Spinal cord (tissue), 10 donors: ENCODE measurements around the gene TFIP11. TPM values are rescaled to one million over a fixed set of nuclear protein-coding genes. Genes with fewer than 3 reads are reported as not detected.

Source experiments
- DNase-seq, 6 donors: peaks; one replicate each; pipeline versions ENCODE4 v3.0.0 to v3.0.0-alpha.2; 2013 to 2015; ENCODE audit warnings: low spot score in 6 of 6, low read depth in 4 of 6
- H3K27ac ChIP-seq: one replicate; pipeline ENCODE4 v1.5.1; 2013; ENCODE audit warnings: low read depth, low read length, control low read depth
- H3K27me3 ChIP-seq: one replicate; pipeline ENCODE4 v1.6.1; 2013; ENCODE audit warnings: low read length; ENCODE audit not compliant: control insufficient read depth, insufficient read depth
- H3K36me3 ChIP-seq: one replicate; pipeline ENCODE4 v1.6.1; 2013; ENCODE audit warnings: low read length; ENCODE audit not compliant: control insufficient read depth, insufficient read depth
- H3K4me1 ChIP-seq: one replicate; pipeline ENCODE4 v1.6.1; 2013; ENCODE audit warnings: low read length; ENCODE audit not compliant: control insufficient read depth, insufficient read depth
- H3K4me3 ChIP-seq: one replicate; pipeline ENCODE4 v1.5.1; 2013; ENCODE audit warnings: low read depth, low read length, control low read depth
- H3K9me3 ChIP-seq: one replicate; pipeline ENCODE4 v1.6.1; 2013; ENCODE audit warnings: low read length; ENCODE audit not compliant: control insufficient read depth, insufficient read depth
- WGBS: methylation state at CpG from one replicate; pipeline ENCODE4 v1.1.5; 2013; ENCODE audit warnings: missing lambda C conversion rate; ENCODE audit not compliant: insufficient coverage; 5-methylcytosine and 5-hydroxymethylcytosine counted together
- long read RNA-seq, 4 donors: transcript quantifications; one replicate each; lab custom pipeline, GENCODE V29; 2026
- polyA plus RNA-seq, 2 donors: library from polyadenylated mRNA; unstranded; fragments of 120-200 nt; gene quantifications; one replicate each; pipeline ENCODE4 v1.2.1, GENCODE V29; 2013; ENCODE audit not compliant: insufficient read length in 2 of 2
- total RNA-seq, 2 donors: library from RNA; depleted of rRNA in 1 of 2; stranded (reverse); fragments of 120-200 nt in 1 of 2; fragments of >200 nt in 1 of 2; gene quantifications; one replicate each; pipeline versions ENCODE4 v1.2.3 to v1.2.4, GENCODE V29; 2013 to 2014
- donor health status: healthy.

Gene TFIP11
- total RNA-seq (10 to 100 TPM; 24.5 to 36.0 TPM), polyA plus RNA-seq (10 to 100 TPM; 32.9 to 44.4 TPM)
- long read RNA-seq, donor 1, partial matches to known transcripts = 5 of 11 reads
- long read RNA-seq, donor 1, other reads (novel, unspliced or antisense) = 0 of 11 reads
- long read RNA-seq, donor 2, partial matches to known transcripts = 0 of 3 reads
- long read RNA-seq, donor 2, other reads (novel, unspliced or antisense) = 0 of 3 reads
- long read RNA-seq, donor 3, partial matches to known transcripts = 0 of 3 reads
- long read RNA-seq, donor 3, other reads (novel, unspliced or antisense) = 0 of 3 reads
- long read RNA-seq, donor 4, partial matches to known transcripts = 12 of 22 reads
- long read RNA-seq, donor 4, other reads (novel, unspliced or antisense) = 6 of 22 reads

DNA sequence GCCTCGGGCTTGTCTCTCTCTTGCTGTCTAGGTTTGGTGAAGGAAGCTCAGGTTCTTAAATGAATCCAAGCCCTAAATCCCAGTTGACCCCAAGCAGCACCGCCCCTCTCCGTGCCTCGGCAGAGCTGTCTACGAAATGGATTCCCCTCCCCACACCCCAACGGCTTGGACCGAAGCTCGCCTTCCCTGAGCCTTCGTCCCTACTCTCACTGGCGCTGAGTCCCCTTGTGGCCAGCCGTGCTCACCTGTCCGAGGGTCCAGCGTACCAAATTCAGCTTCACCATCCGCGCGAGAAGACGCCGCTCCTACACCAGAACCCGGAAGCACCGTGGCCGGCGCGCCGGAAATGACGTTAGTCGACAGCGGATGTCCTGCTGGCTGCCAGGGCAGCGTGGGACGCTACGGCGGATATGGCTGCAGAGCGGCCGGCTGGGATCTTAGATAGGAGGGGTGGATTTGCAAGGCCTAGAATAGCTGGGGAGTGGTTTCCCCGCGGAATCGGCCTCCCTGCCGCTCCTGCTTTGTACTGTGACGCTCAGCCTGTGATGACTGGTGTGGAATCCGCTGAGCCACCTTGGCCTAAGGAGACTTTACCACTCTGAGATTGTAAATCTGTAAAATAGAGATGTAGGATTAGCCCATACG is at the start of gene TFIP11:
TSS of gene TFIP11 (minus strand) at position 325 of the 645 bp plus-strand sequence. CDS start 2,201 bp downstream, outside the sequence.
- no peaks in the 10 kb centered on the region for H3K27me3 ChIP-seq
- under 1% methylated on average over 40 of the region's 40 CpGs for WGBS
- DNase-seq = peak; percentile 88 to 98 (median 90)
- no peaks in the 10 kb centered on the region for H3K9me3 ChIP-seq
- H3K36me3 ChIP-seq = peaks cover 21% of the 10 kb centered on the region
- peaks cover 9% of the 10 kb centered on the region for H3K4me1 ChIP-seq
- H3K27ac ChIP-seq = peak within 1 kb of the TSS; percentile 43
- H3K4me3 ChIP-seq = peak within 1 kb of the TSS; percentile 93

DNA sequence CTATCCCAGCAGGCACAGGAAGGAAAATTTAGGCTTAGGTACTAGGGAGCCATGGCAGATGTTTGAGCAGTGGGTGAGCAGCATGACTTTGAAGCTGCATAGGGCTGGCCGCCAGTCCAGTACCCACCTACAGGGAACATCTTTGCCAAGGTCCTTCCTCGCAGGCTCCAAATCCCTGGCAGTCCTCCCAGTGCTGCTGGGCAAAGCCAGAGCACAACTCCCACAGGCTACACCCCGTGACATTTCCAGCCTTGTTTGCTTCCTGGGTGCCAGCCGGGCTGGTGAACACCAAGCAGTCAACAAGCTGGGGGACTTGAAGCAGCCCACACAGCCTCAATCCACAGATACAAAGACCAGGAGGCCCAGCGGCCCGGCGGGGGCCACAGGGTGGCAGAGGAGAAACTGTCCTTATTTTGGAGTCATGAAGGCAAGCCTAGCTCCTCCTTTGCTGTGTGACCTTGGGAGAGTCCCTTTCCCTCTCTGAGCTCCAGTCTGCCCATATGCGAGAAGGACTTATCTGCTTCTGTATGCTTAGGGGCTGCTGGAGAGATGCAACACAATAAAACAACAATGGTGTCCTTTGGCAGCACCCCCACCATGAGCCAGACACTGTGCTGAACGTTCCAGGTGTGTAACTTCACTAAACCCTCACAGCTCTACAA is 49.6 kb upstream of the TFIP11 start:
- Histone ChIP-seq H3K27me3 (no peaks in the 10 kb centered on the region), H3K9me3 (no peaks in the 10 kb centered on the region), H3K4me1 (peaks cover 6% of the 10 kb centered on the region), H3K27ac (no peak overlapping the region), H3K4me3 (no peak overlapping the region), H3K36me3 (peaks cover 4% of the 10 kb centered on the region)
- 63% methylated on average over 5 of the region's 9 CpGs for WGBS
- peak in 1 of 6 donors; percentile 31 for DNase-seq

DNA sequence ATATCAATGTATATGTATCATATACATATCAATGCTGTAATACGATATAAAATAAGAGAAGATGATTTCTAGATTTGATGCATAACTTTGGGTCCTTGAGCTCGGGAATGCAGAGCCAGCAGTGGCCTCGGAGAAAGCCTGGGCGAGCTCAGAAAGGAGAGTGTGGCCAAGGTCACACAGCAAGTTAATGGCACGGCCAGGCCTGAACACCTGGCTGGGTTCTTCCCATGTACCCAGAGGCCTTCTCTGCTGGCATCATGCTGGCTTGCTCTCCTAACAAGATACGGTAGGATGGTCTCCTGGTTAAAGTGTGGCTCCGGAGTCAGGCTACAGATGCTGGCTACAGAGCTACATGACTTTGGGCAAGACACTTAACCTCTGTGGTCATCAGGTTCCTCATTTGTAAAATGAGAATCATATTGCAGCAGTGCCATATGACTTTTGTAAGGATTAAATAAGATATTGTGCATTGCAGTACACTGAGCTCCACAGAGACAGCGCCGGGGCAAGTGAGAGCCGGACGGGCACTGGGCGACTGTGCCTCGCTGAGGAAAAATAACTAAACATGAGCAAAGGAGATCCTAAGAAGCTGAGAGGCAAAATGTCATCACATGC is 47.8 kb upstream of the TFIP11 start:
- Histone ChIP-seq H3K4me1 (peaks cover 13% of the 10 kb centered on the region), H3K27me3 (no peaks in the 10 kb centered on the region), H3K4me3 (no peak overlapping the region), H3K9me3 (no peaks in the 10 kb centered on the region), H3K36me3 (peaks cover 2% of the 10 kb centered on the region), H3K27ac (no peak overlapping the region)
- 93% methylated on average over 12 of the region's 13 CpGs for WGBS
- DNase-seq = no peak

DNA sequence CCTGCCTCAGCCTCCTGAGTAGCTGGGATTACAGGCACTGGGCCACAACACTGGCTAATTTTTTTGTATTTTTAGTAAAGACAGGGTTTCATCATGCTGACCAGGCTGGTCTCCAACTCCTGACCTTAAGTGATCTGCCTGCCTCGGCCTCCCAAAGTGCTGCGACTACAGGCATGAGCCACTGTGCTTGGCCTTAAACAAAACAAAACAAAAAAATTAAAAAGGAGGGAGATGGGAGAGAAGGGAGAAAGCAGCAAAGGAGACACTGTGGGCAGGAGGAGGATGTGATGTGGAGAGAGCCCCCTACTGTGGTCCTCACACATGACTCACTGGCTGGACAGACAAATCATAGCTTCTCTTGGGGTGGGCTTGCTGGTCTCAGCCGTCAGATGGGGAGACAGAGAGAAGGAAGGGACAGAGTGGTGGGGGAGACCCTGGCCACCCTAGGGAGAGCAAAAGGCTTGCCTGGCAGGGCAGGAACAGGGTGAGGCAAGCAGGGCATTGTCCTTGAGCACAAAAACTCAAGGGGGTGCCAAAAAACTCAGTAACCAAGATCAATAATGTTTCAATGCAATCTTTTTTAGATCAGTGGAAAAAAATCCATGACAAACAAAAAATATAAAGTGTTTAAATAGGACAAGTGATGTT is 46.1 kb upstream of the TFIP11 start:
- no peaks in the 10 kb centered on the region for H3K36me3 ChIP-seq
- H3K27ac ChIP-seq = no peak overlapping the region
- H3K4me1 ChIP-seq = peaks cover 23% of the 10 kb centered on the region
- H3K9me3 ChIP-seq = no peaks in the 10 kb centered on the region
- no peak for DNase-seq
- no peaks in the 10 kb centered on the region for H3K27me3 ChIP-seq
- no peak overlapping the region for H3K4me3 ChIP-seq
- 64% methylated on average over 1 of the region's 3 CpGs for WGBS

DNA sequence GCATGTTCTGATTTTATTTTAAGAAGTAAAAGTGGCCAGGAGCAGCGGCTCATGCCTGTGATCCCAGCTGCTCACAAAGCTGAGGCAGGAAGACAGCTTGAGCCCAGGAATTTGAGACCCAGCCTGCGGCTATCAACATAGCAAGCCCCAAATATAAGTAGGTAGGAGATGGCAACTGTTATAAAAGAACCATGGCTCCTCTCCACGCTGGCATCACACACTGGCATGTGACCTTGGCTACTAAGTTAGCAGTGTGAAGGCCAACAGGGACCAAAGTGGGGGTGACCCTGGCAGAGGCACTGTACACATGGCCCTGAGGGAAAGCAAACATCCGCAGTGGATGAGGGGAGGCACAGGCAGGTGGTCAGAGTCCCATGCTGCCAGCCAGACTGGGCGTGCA is 44.6 kb upstream of the TFIP11 start:
- Histone ChIP-seq H3K36me3 (no peaks in the 10 kb centered on the region), H3K9me3 (no peaks in the 10 kb centered on the region), H3K27ac (no peak overlapping the region), H3K27me3 (no peaks in the 10 kb centered on the region), H3K4me1 (peaks cover 25% of the 10 kb centered on the region), H3K4me3 (no peak overlapping the region)
- peak in 1 of 6 donors; percentile 21 for DNase-seq
- WGBS = 90% methylated on average over 2 of the region's 5 CpGs

DNA sequence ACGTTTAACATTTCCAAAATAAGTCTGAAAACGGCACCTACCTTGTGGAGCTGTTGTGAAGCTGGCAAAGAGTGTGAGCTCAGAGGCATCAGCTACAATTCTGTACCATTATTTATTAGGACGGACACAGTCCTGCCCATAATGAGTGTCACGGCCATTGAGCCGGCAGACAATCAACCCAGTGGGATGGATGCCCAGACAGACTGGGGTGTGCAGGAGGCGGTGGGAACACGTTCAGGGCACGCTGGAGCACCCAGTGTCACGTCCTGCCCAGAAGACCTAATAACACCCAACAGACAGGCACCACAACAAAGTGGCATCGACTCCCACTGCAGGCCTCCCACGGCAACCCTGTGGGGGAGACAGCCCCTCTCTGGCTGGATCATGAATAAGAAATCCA is 43.2 kb upstream of the TFIP11 start:
- 41% methylated on average over 4 of the region's 11 CpGs for WGBS
- Histone ChIP-seq H3K9me3 (no peaks in the 10 kb centered on the region), H3K4me3 (no peak overlapping the region), H3K4me1 (peaks cover 34% of the 10 kb centered on the region), H3K27me3 (no peaks in the 10 kb centered on the region), H3K36me3 (no peaks in the 10 kb centered on the region), H3K27ac (no peak overlapping the region)
- DNase-seq = peak in 2 of 6 donors; percentile 23 to 47

DNA sequence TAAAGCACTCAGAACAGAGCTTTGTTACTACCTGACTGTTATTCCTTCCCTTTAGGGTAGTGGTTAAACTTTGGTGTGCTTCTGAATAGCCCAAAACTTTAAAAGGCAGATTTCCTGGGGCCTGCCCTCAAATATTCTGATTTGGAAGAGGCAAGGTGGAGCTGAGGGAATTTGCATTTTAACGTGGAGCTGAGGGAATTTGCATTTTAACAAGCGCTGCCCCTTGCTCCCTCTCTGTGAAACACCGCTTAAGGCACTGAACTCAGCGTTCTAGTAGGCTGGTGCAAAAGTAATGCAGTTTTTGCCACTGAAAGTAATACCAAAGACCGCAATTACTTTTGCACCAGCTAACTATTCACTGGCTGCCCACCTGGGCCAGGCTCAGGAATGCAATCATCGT is 42.7 kb upstream of the TFIP11 start:
- DNase-seq = no peak
- Histone ChIP-seq H3K4me3 (no peak overlapping the region), H3K36me3 (no peaks in the 10 kb centered on the region), H3K9me3 (no peaks in the 10 kb centered on the region), H3K27me3 (no peaks in the 10 kb centered on the region), H3K4me1 (peaks cover 39% of the 10 kb centered on the region), H3K27ac (no peak overlapping the region)
- WGBS = 76% methylated on average over 4 of the region's 6 CpGs

DNA sequence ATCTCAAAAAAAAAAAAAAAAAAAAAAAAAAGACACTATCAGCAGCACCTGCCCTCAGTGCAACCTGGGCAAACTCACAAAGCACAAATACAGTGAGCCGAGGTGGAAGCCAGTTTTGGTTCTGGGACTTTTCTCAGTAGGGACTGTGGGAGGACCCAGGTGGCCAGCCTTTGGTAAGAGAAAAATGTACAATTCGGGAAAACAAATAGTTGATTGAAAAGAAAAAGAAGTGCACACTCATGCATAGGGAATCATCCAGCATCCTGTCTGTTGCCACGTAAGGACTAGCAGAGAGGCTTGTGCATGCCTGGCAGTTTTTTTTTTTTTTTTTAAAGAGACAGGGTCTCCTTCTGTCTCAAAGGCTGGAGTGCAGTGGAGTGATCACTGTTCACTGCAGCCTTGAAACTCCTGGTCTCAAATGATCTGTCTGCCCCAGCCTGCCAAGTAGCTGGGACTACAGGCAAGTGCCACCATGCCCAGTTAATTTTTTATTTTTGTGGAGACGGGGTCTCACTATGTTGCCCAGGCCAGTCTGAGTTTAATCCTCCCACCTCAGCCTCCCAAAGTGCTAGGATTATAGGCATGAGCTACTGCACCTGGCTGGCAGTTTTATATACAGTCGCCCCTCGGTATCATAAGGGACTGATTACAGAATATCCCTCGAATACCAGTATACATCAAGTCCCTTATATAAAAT is 40.9 kb upstream of the TFIP11 start:
- 55% methylated on average over 1 of the region's 7 CpGs for WGBS
- no peaks in the 10 kb centered on the region for H3K36me3 ChIP-seq
- no peaks in the 10 kb centered on the region for H3K27me3 ChIP-seq
- peaks cover 49% of the 10 kb centered on the region for H3K4me1 ChIP-seq
- no peaks in the 10 kb centered on the region for H3K9me3 ChIP-seq
- H3K27ac ChIP-seq = no peak overlapping the region
- H3K4me3 ChIP-seq = no peak overlapping the region
- peak in 1 of 6 donors; percentile 12 for DNase-seq
